GM21360 (cell line): ENCODE results near the gene IQGAP2.
"Not testable (repeated sequence)": the region's sequence is repeated elsewhere in the genome, so short reads cannot be mapped to it uniquely, and the experiment has no call there.

ENCODE experiments used
- ATAC-seq: cut with Tn5 transposase; IDR thresholded peaks from one replicate; pipeline ENCODE4 v1.9.1; 2021; ENCODE audit warnings: mild to moderate bottlenecking, moderate library complexity; ENCODE audit not compliant: unreplicated experiment

The IQGAP2 gene

DNA sequence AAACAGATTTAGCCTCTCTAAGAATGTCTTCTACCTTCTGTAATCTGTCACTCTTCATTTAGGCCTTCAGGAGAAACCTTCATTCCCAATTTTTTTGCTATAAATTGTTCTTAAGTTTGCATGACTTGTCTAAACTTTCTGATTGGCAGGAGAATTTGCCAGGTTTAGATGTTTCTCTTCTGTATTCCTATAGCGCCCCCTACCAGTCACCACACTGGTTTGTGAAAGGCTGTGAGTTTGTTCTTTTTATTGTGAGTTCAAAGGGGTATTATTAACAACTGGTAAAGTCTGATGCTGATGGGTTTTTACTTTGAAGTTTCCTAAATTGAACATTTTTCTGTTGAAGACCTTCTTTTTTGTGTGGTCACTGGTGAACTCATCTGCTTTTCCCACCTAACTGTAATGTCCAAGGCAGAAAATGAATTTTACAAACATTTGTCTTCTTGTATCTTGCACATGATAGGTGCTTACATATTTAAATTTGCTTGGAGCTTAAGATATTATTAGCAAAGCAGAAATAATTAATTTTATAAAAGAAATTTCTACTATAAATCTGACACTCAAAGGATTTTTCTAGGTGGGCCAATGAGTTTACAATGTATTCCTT lies 238.5 kb downstream of the IQGAP2 start:
- no peak for ATAC-seq

DNA sequence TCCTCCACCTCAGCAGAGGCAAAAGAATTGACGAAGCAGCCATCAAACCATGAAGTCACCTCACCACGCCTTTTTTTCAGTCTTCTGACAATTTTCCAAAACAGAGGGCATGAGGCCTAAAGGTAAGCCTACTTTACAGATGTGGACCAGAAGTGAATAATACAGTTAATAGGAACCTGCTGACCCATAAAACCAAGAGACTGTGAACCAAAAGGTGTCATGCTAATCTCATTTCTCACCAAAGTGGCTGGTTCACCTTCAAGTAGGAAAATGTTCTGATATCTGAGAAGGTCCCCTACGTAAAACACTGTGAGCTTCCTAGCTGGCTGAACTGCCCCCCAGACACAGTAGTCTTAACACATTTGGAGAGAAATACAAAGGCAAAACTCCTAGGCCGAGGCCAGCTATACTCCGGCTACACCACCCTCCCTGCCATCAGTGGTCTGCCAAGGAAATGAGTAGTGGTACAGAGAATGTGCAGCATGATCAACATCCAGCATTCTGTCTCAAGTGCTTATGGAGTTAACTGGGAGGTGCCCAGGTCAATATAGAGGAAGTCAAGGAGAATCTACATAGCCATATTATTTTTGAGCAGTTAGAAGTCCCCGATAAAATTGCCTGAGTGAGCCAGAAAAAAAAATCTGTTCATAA lies 239.4 kb downstream of the IQGAP2 start:
- ATAC-seq, result no peak

DNA sequence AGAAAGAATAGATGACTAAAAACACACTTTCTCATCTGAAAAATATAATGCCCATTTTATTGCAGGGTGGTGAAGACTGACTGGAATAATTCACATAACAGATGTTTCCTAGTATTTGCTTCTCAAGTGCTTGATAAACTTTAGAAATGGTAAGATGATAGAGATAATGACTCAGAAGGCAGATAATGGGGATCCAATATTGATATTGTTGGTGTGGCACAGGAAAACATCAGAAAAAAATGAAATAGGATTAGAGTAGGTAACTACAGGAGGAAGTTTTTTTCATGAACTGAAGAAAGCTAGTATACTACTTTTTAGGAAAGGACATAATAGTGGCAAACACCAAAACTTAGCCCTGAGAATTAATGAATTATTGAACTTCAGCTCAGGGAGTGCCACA lies 240.3 kb downstream of the IQGAP2 start:
- no peak for ATAC-seq

DNA sequence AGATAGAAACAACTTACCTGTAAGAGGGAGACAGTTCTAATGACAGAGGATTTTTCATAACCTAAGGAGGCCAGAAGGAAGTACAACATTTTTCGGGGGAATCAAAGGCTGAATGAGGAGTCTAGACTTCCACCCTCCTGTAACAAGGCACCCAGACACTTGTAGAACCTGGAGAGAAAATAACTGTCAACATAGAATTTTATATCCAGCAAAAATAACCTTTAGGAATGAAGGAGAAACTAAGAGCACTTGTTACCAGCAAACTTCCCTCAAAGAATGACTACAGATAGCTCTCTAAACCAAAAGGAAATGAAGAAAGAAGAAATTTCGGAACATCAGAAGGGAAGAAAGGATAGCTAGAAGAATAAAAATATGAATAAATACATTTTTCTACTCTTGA lies 246.1 kb downstream of the IQGAP2 start:
- ATAC-seq, result no peak

DNA sequence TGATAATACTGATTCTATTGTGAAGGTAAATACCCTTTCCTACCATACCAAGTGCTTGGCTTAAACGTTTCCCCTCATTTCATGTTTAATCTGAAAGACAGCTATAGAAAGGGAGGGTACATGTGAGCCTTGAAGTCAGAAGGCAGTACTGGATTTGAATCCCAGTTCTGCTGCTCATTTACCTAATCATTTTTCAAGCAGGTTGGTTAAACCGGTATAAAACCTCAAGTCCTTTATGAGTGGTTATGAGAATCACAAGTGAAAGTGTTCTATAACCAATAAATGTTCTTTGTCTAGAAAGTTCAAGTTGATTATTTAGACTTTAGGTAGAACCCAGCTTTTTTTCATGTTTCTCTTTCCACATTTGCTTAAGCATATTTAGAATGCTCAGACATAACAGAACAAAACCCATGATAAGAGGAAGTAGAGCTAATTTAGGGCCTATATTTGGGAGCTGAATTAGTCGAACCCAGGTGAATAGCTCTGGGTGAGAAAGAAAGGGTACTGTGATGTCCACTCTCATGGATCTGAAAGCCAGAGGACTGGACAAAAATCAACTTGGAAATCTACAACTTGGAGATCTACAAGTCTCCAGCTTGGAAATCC lies 249.8 kb downstream of the IQGAP2 start:
- ATAC-seq, result no peak

DNA sequence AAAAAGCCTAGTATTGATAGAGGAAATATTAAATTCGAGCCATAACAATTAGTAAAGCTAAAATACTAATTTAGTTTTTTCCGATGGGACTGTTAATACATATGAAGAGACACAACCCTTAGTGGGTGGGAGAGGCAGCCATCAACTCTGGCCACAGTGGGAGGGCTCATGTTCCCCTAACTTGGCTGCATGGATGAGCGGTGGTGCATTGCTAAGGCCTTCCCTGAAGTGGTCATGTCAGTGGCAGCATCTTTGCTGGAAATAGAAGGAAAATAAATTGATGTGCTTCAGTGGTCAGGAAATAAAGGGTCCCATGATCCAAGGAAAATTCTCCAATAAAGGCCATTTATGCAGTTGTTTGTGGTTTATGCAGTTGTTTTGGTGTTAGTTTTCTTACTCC lies 254.0 kb downstream of the IQGAP2 start:
- no peak for ATAC-seq

DNA sequence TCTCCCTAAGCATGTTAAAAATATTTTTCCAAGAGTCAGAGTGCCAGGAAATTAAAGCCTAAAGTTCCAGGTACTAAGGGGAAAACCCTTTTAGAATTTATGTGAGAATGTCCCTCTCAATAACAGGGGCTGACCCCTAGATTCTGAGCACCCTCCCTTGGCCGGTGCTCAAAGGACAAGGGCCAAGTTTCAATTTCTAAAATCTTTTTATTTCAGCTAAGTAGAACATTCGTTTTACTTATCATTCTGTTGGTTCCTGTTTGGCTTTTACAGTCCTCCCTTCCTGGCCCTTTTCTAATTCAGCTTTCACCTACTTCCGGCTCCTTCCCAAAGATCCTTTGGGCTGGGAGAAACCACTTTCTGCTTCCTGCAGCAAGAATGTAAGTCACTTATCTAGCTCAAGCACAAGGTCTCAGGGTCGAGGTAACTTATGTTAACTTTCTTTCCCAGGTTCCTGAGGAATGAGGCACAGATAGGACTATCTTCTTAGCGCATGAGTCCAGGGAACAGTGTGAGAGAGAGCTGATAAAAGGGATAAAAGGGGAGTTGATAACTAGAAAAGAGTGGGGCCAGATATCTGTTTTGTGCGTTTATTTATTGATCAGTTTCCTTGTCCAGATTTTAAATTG lies 254.7 kb downstream of the IQGAP2 start:
- no peak for ATAC-seq

DNA sequence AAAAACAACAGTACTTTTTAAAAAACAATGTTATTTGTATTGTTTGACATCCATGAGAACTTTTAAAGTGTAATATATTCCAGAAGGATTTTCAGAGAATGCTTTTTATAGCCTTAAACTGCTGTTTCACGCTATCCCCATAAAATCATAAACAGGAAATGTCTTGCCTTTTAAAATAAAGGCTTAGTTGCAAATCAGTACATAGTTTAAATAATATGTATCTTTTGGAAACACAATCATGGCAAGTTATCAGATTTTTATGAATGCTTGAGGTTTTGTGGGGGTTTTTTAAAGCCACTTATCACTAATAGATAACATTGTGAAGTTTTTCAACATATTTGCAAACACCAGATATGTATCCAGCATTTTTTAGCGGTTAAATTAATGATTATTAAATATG lies 257.3 kb downstream of the IQGAP2 start:
- no peak for ATAC-seq

DNA sequence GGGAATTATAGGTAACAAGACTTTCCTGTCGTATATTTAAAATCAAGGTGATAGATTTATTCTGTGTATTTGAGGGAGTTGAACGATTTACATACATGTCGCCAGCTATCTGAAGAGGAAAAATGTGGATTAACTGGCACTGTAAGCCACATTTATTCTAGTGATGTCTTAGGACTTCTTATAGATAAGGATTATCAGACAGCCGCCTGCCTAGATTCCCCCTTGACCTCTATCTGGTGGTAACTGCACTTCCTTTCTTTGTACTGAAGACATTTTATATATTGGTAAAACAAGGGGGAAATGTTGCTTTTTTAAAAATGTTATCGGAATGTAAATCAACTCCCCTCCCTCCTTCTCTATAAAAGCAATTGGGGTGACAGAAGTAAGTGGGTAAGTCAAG lies 259.4 kb downstream of the IQGAP2 start:
- ATAC-seq, result no peak

DNA sequence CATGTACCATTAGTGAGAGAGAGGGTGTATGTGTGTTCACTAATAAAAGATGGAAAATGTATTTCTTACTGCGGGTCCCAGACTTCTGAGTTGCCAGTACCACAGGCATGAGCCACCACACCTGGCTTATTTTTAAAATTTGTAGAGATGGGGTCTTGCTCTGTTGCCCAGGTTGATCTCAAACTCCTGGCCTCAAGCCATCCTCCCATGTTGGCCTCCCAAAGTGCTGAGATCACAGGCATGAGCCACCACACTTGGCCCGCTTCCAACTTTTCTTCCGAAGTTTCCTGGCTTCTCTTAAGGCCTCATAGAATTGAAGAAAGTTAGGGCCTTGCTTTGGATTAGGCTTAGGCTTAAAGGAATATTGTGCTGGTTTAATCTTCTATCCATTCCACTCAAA lies 260.5 kb downstream of the IQGAP2 start:
- no peak for ATAC-seq

DNA sequence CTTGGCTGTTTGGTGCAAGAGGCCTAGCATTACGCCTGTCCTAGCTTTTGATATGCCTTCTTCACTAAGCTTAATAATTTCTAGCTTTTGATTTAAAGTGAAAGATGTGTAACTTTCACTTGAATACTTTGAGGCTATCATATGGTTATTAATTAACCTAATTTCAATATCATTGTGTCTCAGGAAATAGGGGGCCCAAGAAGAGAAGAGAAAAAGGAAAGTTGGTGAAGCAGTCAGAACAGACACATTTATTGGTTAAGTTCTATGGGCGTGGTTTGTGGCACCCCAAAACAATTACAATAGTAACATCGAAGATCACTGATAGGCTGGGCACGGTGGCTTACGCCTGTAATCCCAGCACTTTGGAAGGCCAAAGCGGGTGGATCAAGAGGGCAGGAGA lies 261.0 kb downstream of the IQGAP2 start:
- no peak for ATAC-seq

DNA sequence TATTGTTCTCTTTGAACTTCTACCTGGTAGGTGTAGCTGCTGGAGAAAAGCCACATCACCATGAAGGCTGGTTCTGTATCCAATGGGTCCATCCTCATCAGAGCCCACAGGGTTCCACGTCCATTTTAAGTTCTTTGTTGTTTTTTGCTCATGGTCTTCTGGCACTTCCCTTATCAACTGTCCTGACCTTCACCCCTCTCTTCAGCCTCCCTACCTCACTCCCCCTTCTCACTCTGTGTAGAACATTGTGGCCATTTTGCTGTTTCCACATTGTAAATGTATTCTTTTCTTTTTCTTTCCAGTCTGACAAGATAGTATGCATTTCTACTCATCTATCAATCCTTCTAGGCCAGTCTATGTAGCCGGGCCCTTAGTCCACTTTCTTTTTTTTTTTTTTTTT lies 264.4 kb downstream of the IQGAP2 start:
- ATAC-seq, result no peak

DNA sequence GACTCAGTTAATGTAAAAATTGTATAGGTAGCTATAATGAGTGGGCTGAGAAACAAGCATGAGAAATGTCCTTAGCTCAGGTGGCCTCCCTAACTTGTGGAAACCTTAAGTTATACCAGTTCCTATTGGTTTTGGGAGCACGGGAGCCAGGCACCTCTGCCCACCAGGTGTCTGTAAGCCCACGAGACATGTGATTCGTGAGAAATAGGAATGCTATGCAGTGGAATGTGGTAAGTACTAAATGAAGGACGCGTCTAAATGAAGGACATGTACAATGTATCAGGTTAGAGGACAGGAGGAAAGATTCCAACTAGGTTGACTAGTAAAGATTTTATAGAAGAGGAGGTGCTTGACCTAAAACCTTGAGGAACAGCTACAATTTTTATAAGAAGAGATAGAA lies 266.2 kb downstream of the IQGAP2 start:
- no peak for ATAC-seq

DNA sequence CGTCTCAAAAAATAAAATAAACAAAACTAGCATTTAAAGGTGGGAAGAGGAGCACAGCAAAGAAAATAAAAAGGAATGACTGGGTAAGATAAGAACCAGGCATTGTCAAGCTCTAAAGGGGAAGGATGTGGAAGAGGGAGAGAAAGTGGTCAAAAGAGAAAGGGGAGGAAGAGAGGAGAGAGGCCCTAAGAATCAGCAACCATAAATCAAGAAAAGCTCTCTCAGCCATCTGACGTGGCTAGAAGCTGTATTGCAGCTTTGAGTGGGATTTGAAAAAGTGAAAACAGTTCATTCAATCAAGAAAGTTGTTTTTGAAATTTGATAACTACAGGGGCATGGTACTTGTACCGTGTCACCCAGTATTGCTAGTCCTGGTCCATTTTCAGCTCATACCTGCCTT lies 267.4 kb downstream of the IQGAP2 start:
- ATAC-seq, result no peak

DNA sequence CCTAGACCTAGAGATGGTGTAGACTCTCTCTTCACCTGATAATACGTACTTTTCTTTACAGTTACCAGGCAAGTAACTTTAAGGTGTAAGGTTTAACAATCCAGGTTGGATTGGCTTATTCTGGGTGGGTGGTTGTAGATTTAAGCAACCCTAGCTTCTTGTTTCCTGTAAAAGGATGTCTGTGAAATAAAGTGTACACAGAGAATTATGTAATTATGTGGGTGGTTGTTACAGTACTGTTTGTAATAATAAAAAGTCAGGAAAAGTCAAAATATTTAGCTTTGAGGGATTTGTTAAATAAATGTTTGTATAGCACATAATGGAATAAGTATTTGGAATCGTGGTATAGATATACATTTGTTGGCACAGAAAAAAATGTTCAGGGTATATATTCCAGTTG lies 269.2 kb downstream of the IQGAP2 start:
- ATAC-seq, result no peak

DNA sequence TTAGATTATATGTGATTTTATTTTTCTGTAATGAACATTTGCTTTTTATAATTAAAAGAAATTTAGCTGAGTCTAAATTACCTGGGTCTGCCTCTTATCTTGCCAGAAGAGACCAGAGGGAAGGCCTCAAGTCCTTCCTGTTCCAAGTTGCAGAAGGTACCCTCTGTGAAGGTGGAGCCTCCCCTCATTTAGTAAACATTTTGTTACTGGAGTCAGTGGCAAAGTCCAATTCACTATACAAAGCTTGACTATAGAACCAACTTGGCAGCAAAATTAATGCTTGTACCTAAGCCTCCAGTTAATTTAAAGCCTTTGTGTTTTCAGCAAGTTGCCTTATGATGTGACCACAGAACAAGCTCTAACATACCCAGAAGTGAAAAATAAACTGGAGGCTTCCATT lies 270.0 kb downstream of the IQGAP2 start:
- no peak for ATAC-seq

DNA sequence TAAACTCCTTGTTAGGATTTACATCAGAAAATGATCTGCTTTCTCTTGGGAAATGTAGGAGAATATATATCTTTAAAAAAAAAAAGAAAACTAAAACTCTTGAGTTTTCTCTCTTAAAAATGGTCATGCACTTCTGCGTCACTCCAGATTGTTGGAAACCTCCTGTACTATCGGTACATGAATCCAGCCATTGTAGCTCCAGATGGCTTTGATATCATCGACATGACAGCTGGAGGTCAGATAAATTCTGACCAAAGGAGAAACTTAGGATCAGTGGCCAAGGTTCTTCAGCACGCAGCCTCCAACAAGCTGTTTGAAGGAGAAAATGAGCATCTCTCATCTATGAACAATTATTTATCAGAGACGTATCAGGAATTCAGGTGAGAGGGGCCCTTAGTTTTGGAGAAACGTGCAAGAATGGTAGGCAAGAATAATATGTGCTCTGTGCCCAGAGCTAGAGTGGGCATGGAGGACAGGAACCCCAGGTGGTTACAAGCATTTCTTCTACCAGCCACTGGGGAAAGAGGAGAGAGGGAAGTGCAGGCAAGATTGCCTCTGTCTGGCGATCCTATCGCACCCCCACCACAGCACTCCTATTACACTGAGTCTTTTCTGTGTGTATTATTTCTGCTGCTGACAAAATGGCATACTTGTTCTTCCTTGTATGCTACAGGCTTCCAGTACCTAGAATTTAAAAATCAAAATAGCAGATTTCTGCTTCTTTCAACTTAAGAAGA lies 271.4 kb downstream of the IQGAP2 start:
- ATAC-seq, result no peak

DNA sequence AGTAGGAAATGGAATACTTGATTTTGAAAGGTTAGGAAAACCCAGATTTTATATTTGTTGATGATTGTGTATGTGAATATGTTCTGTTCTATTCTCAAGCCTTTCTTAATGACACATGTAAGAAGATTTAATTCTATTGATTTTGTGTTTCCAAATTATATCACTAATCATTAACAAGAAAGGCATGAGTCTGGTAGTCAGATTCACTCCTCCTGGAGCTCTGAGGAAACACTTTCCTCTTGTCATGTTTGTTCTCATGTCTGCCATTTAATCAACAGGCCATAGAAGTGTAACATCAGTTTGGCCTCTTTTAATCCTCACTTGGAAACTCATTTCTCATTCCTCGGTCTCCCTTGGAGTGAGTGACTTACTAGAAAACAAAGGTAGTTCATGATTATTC lies 272.3 kb downstream of the IQGAP2 start:
- ATAC-seq, result no peak

DNA sequence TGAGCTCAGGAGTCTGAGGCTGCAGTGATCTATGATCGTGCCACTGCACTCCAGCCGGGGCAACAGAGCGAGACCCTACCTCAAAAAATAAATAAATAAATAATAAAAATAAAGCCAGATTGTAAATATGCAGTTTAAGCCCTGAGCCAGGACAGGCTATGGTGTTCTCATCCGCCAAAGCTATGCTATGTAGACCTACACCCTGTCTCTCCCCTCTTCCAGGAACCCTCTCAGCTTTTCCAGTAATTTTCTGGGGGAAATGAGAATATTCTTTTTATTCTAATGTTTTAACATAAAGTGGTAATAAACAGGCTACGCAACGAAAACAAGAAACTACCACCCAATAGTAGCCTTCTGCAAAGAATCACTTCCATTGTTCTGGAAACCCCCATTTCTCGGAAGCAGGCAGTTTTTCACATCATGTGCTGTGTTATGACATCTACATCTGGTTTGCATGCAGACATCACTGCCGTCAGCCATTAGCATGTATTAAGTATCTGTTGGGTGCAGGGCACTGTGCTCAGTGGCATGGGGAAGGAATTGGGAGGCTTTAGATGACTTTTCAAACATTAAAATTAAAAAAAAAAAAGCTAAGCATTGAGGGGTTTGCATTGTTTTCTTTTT lies 274.9 kb downstream of the IQGAP2 start:
- ATAC-seq, result no peak

DNA sequence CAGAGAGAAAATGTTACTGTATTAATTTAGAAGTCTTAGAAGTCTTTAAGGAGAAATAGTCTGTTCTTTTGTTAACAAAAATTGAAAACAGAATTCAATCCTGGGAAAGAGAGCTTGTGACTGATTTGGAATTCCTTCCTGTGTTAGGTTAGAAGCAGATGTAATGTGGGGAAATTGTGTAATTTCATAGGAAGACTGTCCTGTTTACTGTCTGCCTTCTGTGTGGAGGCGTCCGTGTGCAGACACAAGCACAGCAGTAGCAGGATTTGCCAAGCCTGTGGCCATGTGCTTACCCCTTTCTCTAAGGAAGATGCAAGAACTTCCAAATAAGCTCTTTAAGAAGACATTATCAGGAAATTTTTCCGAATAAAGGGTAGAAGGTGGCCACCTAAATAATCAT lies 276.1 kb downstream of the IQGAP2 start:
- no peak for ATAC-seq

DNA sequence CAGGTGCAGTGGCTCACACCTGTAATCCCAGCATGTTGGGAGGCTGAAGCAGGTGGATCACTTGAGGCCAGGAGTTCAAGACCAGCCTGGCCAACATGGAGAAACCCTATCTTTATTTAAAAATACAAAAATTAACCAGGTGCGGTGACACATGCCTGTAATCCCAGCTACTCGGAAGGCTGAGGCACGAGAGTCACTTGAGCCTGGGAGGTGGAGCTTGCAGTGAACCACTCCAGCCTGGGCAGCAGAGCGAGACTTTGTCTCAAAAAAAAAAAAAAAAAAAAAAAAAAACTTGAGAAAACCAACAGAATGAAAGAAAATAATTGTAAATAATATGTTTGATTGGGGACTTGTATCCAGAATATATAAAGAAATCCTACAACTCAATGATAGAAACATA lies 277.7 kb downstream of the IQGAP2 start:
- ATAC-seq, result not testable (repeated sequence)
